Ishikawa (cell line): Measurements from ENCODE around the gene METTL25.

Experiments used
- CEBPB ChIP-seq: IDR thresholded peaks from 2 replicates; pipeline ENCODE4 v1.6.1; 2012
- CREB1 ChIP-seq: IDR thresholded peaks from 2 replicates; pipeline ENCODE4 v1.6.1; 2012; ENCODE audit warnings: low read depth
- NFIC ChIP-seq: IDR thresholded peaks from 2 replicates; pipeline ENCODE4 v1.6.1; 2012
- RAD21 ChIP-seq: IDR thresholded peaks from 2 replicates; pipeline ENCODE4 v1.6.1; 2012; ENCODE audit warnings: low read depth
- TAF1 ChIP-seq: IDR thresholded peaks from 2 replicates; pipeline ENCODE4 v1.6.1; 2012; ENCODE audit warnings: low read depth, mild to moderate bottlenecking
- TCF12 ChIP-seq: IDR thresholded peaks from 2 replicates; pipeline ENCODE4 v1.6.1; 2012; ENCODE audit warnings: low read depth
- TF ChIP-seq, protein P1 (sequence below): IDR thresholded peaks from 2 replicates; pipeline ENCODE4 v1.6.1; 2012

DNA sequence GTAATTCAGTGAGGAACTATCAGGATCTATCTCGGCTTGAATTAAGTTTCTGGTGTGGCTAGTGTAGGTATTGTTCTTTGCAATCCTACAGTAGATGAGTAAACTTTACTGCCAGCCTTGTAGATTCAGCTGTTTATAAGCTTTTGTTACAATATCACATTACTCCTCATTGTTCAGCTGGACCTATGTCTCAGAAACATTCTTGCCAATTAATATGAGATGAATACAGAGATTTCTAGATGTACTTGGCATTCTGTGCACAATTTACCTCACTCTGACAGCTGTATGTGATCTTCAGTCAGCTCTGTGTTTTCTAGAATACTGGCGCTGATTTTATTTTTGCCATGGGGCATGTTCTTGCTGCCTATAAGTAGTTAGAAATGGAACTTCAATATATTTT lies 55.7 kb downstream of the METTL25 start:
- no peak for TF ChIP-seq TAF1
- no peak for TF ChIP-seq CEBPB
- TF ChIP-seq, protein P1, sequence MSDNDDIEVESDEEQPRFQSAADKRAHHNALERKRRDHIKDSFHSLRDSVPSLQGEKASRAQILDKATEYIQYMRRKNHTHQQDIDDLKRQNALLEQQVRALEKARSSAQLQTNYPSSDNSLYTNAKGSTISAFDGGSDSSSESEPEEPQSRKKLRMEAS = no peak
- TF ChIP-seq CREB1 = no peak
- TF ChIP-seq RAD21 = no peak
- no peak for TF ChIP-seq NFIC
- no peak for TF ChIP-seq TCF12
